ENCODE results near the gene CACNA2D3.

The CACNA2D3 gene

GRCh38 chr3:54537506-54537905 is 415.2 kb downstream of the CACNA2D3 start:
- no peak for DNase-seq (ENCODE audit: low spot score in 2 of 2)
- Histone ChIP-seq H3K9me3 (no peaks in the 10 kb centered on the region), H3K4me3 (no peak overlapping the region), H3K4me1 (no peaks in the 10 kb centered on the region), H3K36me3 (replicated peaks) (no peaks in the 10 kb centered on the region), H3K27me3 (ENCODE audit: low read depth) (no peaks in the 10 kb centered on the region)
- in situ Hi-C loops (cut with MboI; ENCODE audit: low sequenced_read_pairs): no loop called here

- H3K36me3 ChIP-seq (replicated peaks): no peaks in the 10 kb centered on the region
Measured at GRCh38 chr3:54538346-54538745, 416.0 kb downstream of the CACNA2D3 start.

GRCh38 chr3:54541369-54541768 is 419.0 kb downstream of the CACNA2D3 start:
- no peak for DNase-seq (ENCODE audit: low spot score in 2 of 2)
- Histone ChIP-seq H3K4me1 (peaks cover 5% of the 10 kb centered on the region; the same call in 1 of the 2 replicates), H3K9me3 (no peaks in the 10 kb centered on the region), H3K36me3 (replicated peaks) (no peaks in the 10 kb centered on the region), H3K27me3 (ENCODE audit: low read depth) (no peaks in the 10 kb centered on the region), H3K4me3 (no peak overlapping the region)
- in situ Hi-C loops (cut with MboI; ENCODE audit: low sequenced_read_pairs): no loop called here

More at GRCh38 chr3:54538346-54538745, 416.0 kb downstream of the CACNA2D3 start:
- no peaks in the 10 kb centered on the region for H3K4me1 ChIP-seq
- in situ Hi-C loops (cut with MboI; ENCODE audit: low sequenced_read_pairs): no loop called here
- no peaks in the 10 kb centered on the region for H3K9me3 ChIP-seq
- no peaks in the 10 kb centered on the region for H3K27me3 ChIP-seq (ENCODE audit: low read depth)
- DNase-seq (ENCODE audit: low spot score in 2 of 2): peak in 1 of 2 experiments; percentile 36
- H3K4me3 ChIP-seq: no peak overlapping the region

GRCh38 chr3:54543446-54543845 is 421.1 kb downstream of the CACNA2D3 start:
- no peak overlapping the region for H3K4me3 ChIP-seq
- peaks cover 5% of the 10 kb centered on the region; the same call in 1 of the 2 replicates for H3K4me1 ChIP-seq
- no peaks in the 10 kb centered on the region for H3K9me3 ChIP-seq
- H3K27me3 ChIP-seq (ENCODE audit: low read depth): no peaks in the 10 kb centered on the region
- DNase-seq (ENCODE audit: low spot score in 2 of 2): no peak
- in situ Hi-C loops (cut with MboI; ENCODE audit: low sequenced_read_pairs): no loop called here
- no peaks in the 10 kb centered on the region for H3K36me3 ChIP-seq (replicated peaks)

- H3K4me3 ChIP-seq: no peak overlapping the region
- no peaks in the 10 kb centered on the region for H3K36me3 ChIP-seq (replicated peaks)
- in situ Hi-C loops (cut with MboI; ENCODE audit: low sequenced_read_pairs): no loop called here
- DNase-seq (ENCODE audit: low spot score in 2 of 2): no peak
- no peaks in the 10 kb centered on the region for H3K27me3 ChIP-seq (ENCODE audit: low read depth)
- H3K4me1 ChIP-seq: peaks cover 5% of the 10 kb centered on the region; the same call in 1 of the 2 replicates
- H3K9me3 ChIP-seq: no peaks in the 10 kb centered on the region
Measured at GRCh38 chr3:54547051-54547450, 424.7 kb downstream of the CACNA2D3 start.

- no peak overlapping the region for H3K4me3 ChIP-seq
- in situ Hi-C loops (cut with MboI; ENCODE audit: low sequenced_read_pairs): no loop called here
- no peaks in the 10 kb centered on the region for H3K9me3 ChIP-seq
- H3K36me3 ChIP-seq (replicated peaks): no peaks in the 10 kb centered on the region
- no peaks in the 10 kb centered on the region for H3K27me3 ChIP-seq (ENCODE audit: low read depth)
- H3K4me1 ChIP-seq: peaks cover 5% of the 10 kb centered on the region; the same call in 1 of the 2 replicates
- DNase-seq (ENCODE audit: low spot score in 2 of 2): no peak
Measured at GRCh38 chr3:54547846-54548245, 425.5 kb downstream of the CACNA2D3 start.

- Histone ChIP-seq H3K4me3 (no peak overlapping the region), H3K36me3 (replicated peaks) (no peaks in the 10 kb centered on the region), H3K9me3 (no peaks in the 10 kb centered on the region), H3K27me3 (ENCODE audit: low read depth) (no peaks in the 10 kb centered on the region), H3K4me1 (no peaks in the 10 kb centered on the region)
- no peak for DNase-seq (ENCODE audit: low spot score in 2 of 2)
- in situ Hi-C loops (cut with MboI; ENCODE audit: low sequenced_read_pairs): no loop called here
Measured at GRCh38 chr3:54549607-54550220, 427.4 kb downstream of the CACNA2D3 start.

GRCh38 chr3:54550221-54550977 is 428.0 kb downstream of the CACNA2D3 start:
- in situ Hi-C loops (cut with MboI; ENCODE audit: low sequenced_read_pairs): no loop called here
- H3K4me3 ChIP-seq: no peak overlapping the region
- no peaks in the 10 kb centered on the region for H3K9me3 ChIP-seq

GRCh38 chr3:54556630-54557029 is 434.3 kb downstream of the CACNA2D3 start:
- Histone ChIP-seq H3K27me3 (ENCODE audit: low read depth) (no peaks in the 10 kb centered on the region), H3K36me3 (replicated peaks) (no peaks in the 10 kb centered on the region), H3K4me1 (peaks cover 26% of the 10 kb centered on the region), H3K9me3 (no peaks in the 10 kb centered on the region; the same call in 1 of the 2 replicates), H3K4me3 (no peak overlapping the region)
- DNase-seq (ENCODE audit: low spot score in 2 of 2): no peak
- in situ Hi-C loops (cut with MboI; ENCODE audit: low sequenced_read_pairs): no loop called here

More at GRCh38 chr3:54550221-54550977, 428.0 kb downstream of the CACNA2D3 start:
- no peaks in the 10 kb centered on the region; the same call in 1 of the 2 replicates for H3K4me1 ChIP-seq
- no peaks in the 10 kb centered on the region for H3K27me3 ChIP-seq (ENCODE audit: low read depth)
- no peak for DNase-seq (ENCODE audit: low spot score in 2 of 2)
- H3K36me3 ChIP-seq (replicated peaks): no peaks in the 10 kb centered on the region

GRCh38 chr3:54557538-54558428 is 435.4 kb downstream of the CACNA2D3 start:
- in situ Hi-C loops (cut with MboI; ENCODE audit: low sequenced_read_pairs): no loop called here
- DNase-seq (ENCODE audit: low spot score in 2 of 2): peak; percentile 77 to 95

GRCh38 chr3:54563501-54564200 is 441.3 kb downstream of the CACNA2D3 start:
- no peaks in the 10 kb centered on the region for H3K27me3 ChIP-seq (ENCODE audit: low read depth)
- no peaks in the 10 kb centered on the region for H3K36me3 ChIP-seq (replicated peaks)
- no peak overlapping the region for H3K4me3 ChIP-seq
- no peaks in the 10 kb centered on the region; the same call in 1 of the 2 replicates for H3K9me3 ChIP-seq
- peaks cover 8% of the 10 kb centered on the region for H3K4me1 ChIP-seq
- no peak for DNase-seq (ENCODE audit: low spot score in 2 of 2)
- in situ Hi-C loops (cut with MboI; ENCODE audit: low sequenced_read_pairs): no loop called here

More at GRCh38 chr3:54557538-54558428, 435.4 kb downstream of the CACNA2D3 start:
- Histone ChIP-seq H3K4me3 (no peak overlapping the region), H3K36me3 (replicated peaks) (no peaks in the 10 kb centered on the region), H3K9me3 (no peaks in the 10 kb centered on the region; the same call in 1 of the 2 replicates), H3K27me3 (ENCODE audit: low read depth) (no peaks in the 10 kb centered on the region), H3K4me1 (peaks cover 26% of the 10 kb centered on the region)

GRCh38 chr3:54564374-54564925 is 442.1 kb downstream of the CACNA2D3 start:
- no peaks in the 10 kb centered on the region for H3K27me3 ChIP-seq (ENCODE audit: low read depth)
- no peaks in the 10 kb centered on the region for H3K36me3 ChIP-seq (replicated peaks)
- H3K9me3 ChIP-seq: no peaks in the 10 kb centered on the region; the same call in 1 of the 2 replicates
- H3K4me1 ChIP-seq: peaks cover 6% of the 10 kb centered on the region
- in situ Hi-C loops (cut with MboI; ENCODE audit: low sequenced_read_pairs): no loop called here
- no peak overlapping the region for H3K4me3 ChIP-seq
- no peak for DNase-seq (ENCODE audit: low spot score in 2 of 2)

- in situ Hi-C loops (cut with MboI; ENCODE audit: low sequenced_read_pairs): no loop called here
- DNase-seq (ENCODE audit: low spot score in 2 of 2): no peak
- Histone ChIP-seq H3K9me3 (no peaks in the 10 kb centered on the region; the same call in 1 of the 2 replicates), H3K27me3 (ENCODE audit: low read depth) (no peaks in the 10 kb centered on the region), H3K4me3 (no peak overlapping the region), H3K4me1 (peaks cover 3% of the 10 kb centered on the region; the same call in 1 of the 2 replicates), H3K36me3 (replicated peaks) (no peaks in the 10 kb centered on the region)
Measured at GRCh38 chr3:54565956-54566355, 443.6 kb downstream of the CACNA2D3 start.

Measured in HAP-1 (cell line).